SK-N-SH (cell line): ENCODE data around the gene DXO. TPM values are rescaled to one million over a fixed set of nuclear protein-coding genes. Genes with fewer than 3 reads are reported as not detected.

Experiments
- CTCF ChIA-PET: fragments of 300-600, 350-600 bp; formaldehyde crosslinking; extraction: SDS; loops from one replicate; lab custom pipeline; 2021; lab: Yijun Ruan, JAX
- POLR2A ChIA-PET: fragments of 350-600 bp; sonication (Branson Sonifier 250); formaldehyde crosslinking; extraction: SDS; loops from one replicate; lab custom pipeline; 2020; ENCODE audit warnings: antibody characterized with exemption, inconsistent platforms; lab: Yijun Ruan, JAX
- DNase-seq: peaks from one replicate; pipeline ENCODE4 v3.0.0; 2012
- H2AFZ ChIP-seq: fragments of 200-600 bp; sonication (generic); 2 replicates; pipeline ENCODE4 v1.8.1; 2016; ENCODE audit warnings: antibody characterized with exemption, mild to moderate bottlenecking, low read depth
- H3F3A ChIP-seq: fragments of 200-600 bp; sonication (generic); replicated peaks from 2 replicates; pipeline ENCODE3; 2016; ENCODE audit warnings: antibody characterized with exemption, mild to moderate bottlenecking; ENCODE audit not compliant: insufficient read depth
- H3K27ac ChIP-seq, 2 experiments: fragments of 200-500 bp in 1 of 2; fragments of 200-600 bp in 1 of 2; sonication (Bioruptor generic) in 1 of 2; sonication (generic), shearing (Covaris generic) in 1 of 2; 2 replicates each; pipeline versions ENCODE4 v1.5.1 to v1.6.1; 2014 to 2016; ENCODE audit warnings: low read depth in 2 of 2, inconsistent platforms in 1 of 2, low read length in 1 of 2, mild to moderate bottlenecking in 1 of 2, mixed read lengths in 1 of 2
- H3K27me3 ChIP-seq: fragments of 200-600 bp; sonication (generic), shearing (Covaris generic); 2 replicates; pipeline ENCODE4 v1.6.1; 2016; ENCODE audit warnings: mixed run types; ENCODE audit not compliant: insufficient read depth
- H3K36me3 ChIP-seq, 2 experiments: fragments of 200-500 bp in 1 of 2; fragments of 200-600 bp in 1 of 2; sonication (Bioruptor generic) in 1 of 2; sonication (generic) in 1 of 2; replicated peaks in 1 of 2; 2 replicates each; pipeline versions ENCODE3 to v1.5.1; 2014 to 2016; ENCODE audit warnings: low read length in 1 of 2, mild to moderate bottlenecking in 1 of 2; ENCODE audit not compliant: insufficient read depth in 2 of 2, control insufficient read depth in 1 of 2
- H3K4me1 ChIP-seq, 2 experiments: fragments of 200-500 bp in 1 of 2; fragments of 200-600 bp in 1 of 2; sonication (Bioruptor generic) in 1 of 2; sonication (generic), shearing (Covaris generic) in 1 of 2; 2 replicates each; pipeline versions ENCODE4 v1.5.1 to v1.6.1; 2014 to 2016; ENCODE audit warnings: low read depth in 1 of 2, low read length in 1 of 2, mixed run types in 1 of 2; ENCODE audit not compliant: insufficient read depth in 2 of 2, control insufficient read depth in 1 of 2
- H3K4me2 ChIP-seq: fragments of 200-600 bp; sonication (generic), shearing (Covaris generic); 2 replicates; pipeline ENCODE4 v1.6.1; 2017; ENCODE audit warnings: mixed run types
- H3K4me3 ChIP-seq, 2 experiments: fragments of 200-500 bp in 1 of 2; fragments of 200-600 bp in 1 of 2; sonication (Bioruptor generic) in 1 of 2; sonication (generic), shearing (Covaris generic) in 1 of 2; 2 replicates each; pipeline versions ENCODE4 v1.5.1 to v1.8.1; 2014 to 2016; ENCODE audit warnings: low read depth in 2 of 2, inconsistent platforms in 1 of 2, low read length in 1 of 2, mild to moderate bottlenecking in 1 of 2, mixed read lengths in 1 of 2, moderate library complexity in 1 of 2
- H3K79me2 ChIP-seq: fragments of 200-600 bp; sonication (generic); 2 replicates; pipeline ENCODE4 v1.8.1; 2017; ENCODE audit warnings: mild to moderate bottlenecking; ENCODE audit not compliant: insufficient read depth
- H3K9ac ChIP-seq: fragments of 200-600 bp; sonication (generic); 2 replicates; pipeline ENCODE4 v1.6.1; 2017; ENCODE audit warnings: mixed run types
- H3K9me2 ChIP-seq: fragments of 200-600 bp; sonication (generic); 2 replicates; pipeline ENCODE4 v1.6.1; 2017; ENCODE audit warnings: mixed run types
- H3K9me3 ChIP-seq: fragments of 200-600 bp; sonication (generic); 2 replicates; pipeline ENCODE4 v1.6.1; 2017; ENCODE audit warnings: mixed run types, mild to moderate bottlenecking, moderate library complexity
- H4K20me1 ChIP-seq: fragments of 200-600 bp; sonication (generic); 2 replicates; pipeline ENCODE4 v1.6.1; 2017; ENCODE audit warnings: mild to moderate bottlenecking, mixed run types; ENCODE audit not compliant: insufficient read depth
- CHD2 ChIP-seq: fragments of 150-350 bp; IDR thresholded peaks from 2 replicates; pipeline ENCODE4 v1.6.1; 2018; ENCODE audit warnings: low read length; ENCODE audit not compliant: partially characterized antibody
- ELF1 ChIP-seq: IDR thresholded peaks from 2 replicates; pipeline ENCODE4 v1.4.0; 2012
- FOXJ3 ChIP-seq: sonication (generic); formaldehyde crosslinking; IDR thresholded peaks from 2 replicates; pipeline ENCODE4 v1.5.1; 2020; ENCODE audit warnings: mild to moderate bottlenecking, missing genetic modification reagents
- GATA2 ChIP-seq: sonication (generic); formaldehyde crosslinking; IDR thresholded peaks from 2 replicates; pipeline ENCODE4 v1.5.0; 2020; ENCODE audit warnings: mild to moderate bottlenecking, missing genetic modification reagents
- IRF3 ChIP-seq: fragments of 150-350 bp; IDR thresholded peaks from 2 replicates; pipeline ENCODE4 v1.6.1; 2016; ENCODE audit warnings: mild to moderate bottlenecking, low read depth, low read length
- MXI1 ChIP-seq: IDR thresholded peaks from 2 replicates; pipeline ENCODE4 v1.6.1; 2012; ENCODE audit warnings: mild to moderate bottlenecking, low read depth, low read length, improper control_type of control experiment
- NFIC ChIP-seq: IDR thresholded peaks from 2 replicates; pipeline ENCODE4 v1.4.0; 2012; ENCODE audit warnings: borderline replicate concordance
- NRF1 ChIP-seq: IDR thresholded peaks from 2 replicates; pipeline ENCODE4 v1.6.1; 2012; ENCODE audit warnings: low read depth, mild to moderate bottlenecking, low read length
- PBX3 ChIP-seq: IDR thresholded peaks from 2 replicates; pipeline ENCODE4; 2012
- POLR2AphosphoS5 ChIP-seq: IDR thresholded peaks from 2 replicates; pipeline ENCODE4 v1.6.1; 2012; ENCODE audit warnings: low read depth, low read length
- RAD21 ChIP-seq: IDR thresholded peaks from 2 replicates; pipeline ENCODE4 v1.6.1; 2012; ENCODE audit warnings: mild to moderate bottlenecking, low read length
- RCOR1 ChIP-seq: fragments of 150-350 bp; IDR thresholded peaks from 2 replicates; pipeline ENCODE4 v1.6.1; 2017; ENCODE audit warnings: antibody characterized with exemption, low read length
- RFX5 ChIP-seq: IDR thresholded peaks from 2 replicates; pipeline ENCODE4 v1.6.1; 2012; ENCODE audit warnings: mild to moderate bottlenecking, improper control_type of control experiment, low read length
- RXRA ChIP-seq: IDR thresholded peaks from 2 replicates; pipeline ENCODE4 v1.4.0; 2012; ENCODE audit warnings: low read depth, mild to moderate bottlenecking, borderline replicate concordance
- SIN3A ChIP-seq: IDR thresholded peaks from 2 replicates; pipeline ENCODE4 v1.6.1; 2012; ENCODE audit warnings: low read depth, mild to moderate bottlenecking, low read length, moderate library complexity, borderline replicate concordance
- SMC3 ChIP-seq: IDR thresholded peaks from 2 replicates; pipeline ENCODE4 v1.6.1; 2012; ENCODE audit warnings: low read depth, low read length, improper control_type of control experiment
- TAF1 ChIP-seq: IDR thresholded peaks from 2 replicates; pipeline ENCODE4 v1.6.1; 2012; ENCODE audit warnings: low read depth, mild to moderate bottlenecking, low read length, moderate library complexity, borderline replicate concordance
- TEAD4 ChIP-seq: IDR thresholded peaks from 2 replicates; pipeline ENCODE4 v1.4.0; 2012; ENCODE audit warnings: mild to moderate bottlenecking, borderline replicate concordance; ENCODE audit not compliant: insufficient read depth
- YY1 ChIP-seq: IDR thresholded peaks from 2 replicates; pipeline ENCODE4 v1.4.0; 2012; ENCODE audit warnings: low read depth, mild to moderate bottlenecking
- WGBS: methylation state at CpG from one replicate; pipeline ENCODE4 v1.1.6; 2017; ENCODE audit warnings: low lambda C conversion rate; 5-methylcytosine and 5-hydroxymethylcytosine counted together
- polyA plus RNA-seq, 3 experiments: library from polyadenylated mRNA; depleted of rRNA; stranded (reverse); fragments of >200 nt; gene quantifications; 2 replicates each; pipeline ENCODE4 v1.2.3, GENCODE V29; 2012
- TF ChIP-seq, protein P1 (sequence below): IDR thresholded peaks from 2 replicates; pipeline ENCODE4 v1.4.0; 2012; ENCODE audit warnings: low read depth, borderline replicate concordance

The DXO gene
- polyA plus RNA-seq, 1 of the 3 experiments (the other 2 are of a cell fraction): 25.3 TPM

GRCh38 chr6:31927863-31928671 is 43.9 kb downstream of the DXO start:
- no peaks in the 10 kb centered on the region for H3K79me2 ChIP-seq
- no peak overlapping the region for H3K4me2 ChIP-seq
- no peak overlapping the region for H2AFZ ChIP-seq
- WGBS: 68% methylated on average over 11 of the region's 11 CpGs
- H3K36me3 ChIP-seq: no peaks in the 10 kb centered on the region
- no peaks in the 10 kb centered on the region for H3K4me1 ChIP-seq
- POLR2A ChIA-PET: no interaction called here
- TF ChIP-seq POLR2AphosphoS5: no peak
- TF ChIP-seq RAD21: no peak
- TF ChIP-seq RXRA: no peak
- TF ChIP-seq SMC3: no peak
- TF ChIP-seq CHD2: no peak
- no peak for TF ChIP-seq NRF1
- TF ChIP-seq TEAD4: no peak
- TF ChIP-seq ELF1: no peak
- no peak for TF ChIP-seq GATA2
- TF ChIP-seq NFIC: no peak
- no peak for TF ChIP-seq RCOR1
- no peak for TF ChIP-seq RFX5
- no peak for TF ChIP-seq MXI1
- TF ChIP-seq FOXJ3 (CRISPR knock-in tag): no peak
- TF ChIP-seq, protein P1, sequence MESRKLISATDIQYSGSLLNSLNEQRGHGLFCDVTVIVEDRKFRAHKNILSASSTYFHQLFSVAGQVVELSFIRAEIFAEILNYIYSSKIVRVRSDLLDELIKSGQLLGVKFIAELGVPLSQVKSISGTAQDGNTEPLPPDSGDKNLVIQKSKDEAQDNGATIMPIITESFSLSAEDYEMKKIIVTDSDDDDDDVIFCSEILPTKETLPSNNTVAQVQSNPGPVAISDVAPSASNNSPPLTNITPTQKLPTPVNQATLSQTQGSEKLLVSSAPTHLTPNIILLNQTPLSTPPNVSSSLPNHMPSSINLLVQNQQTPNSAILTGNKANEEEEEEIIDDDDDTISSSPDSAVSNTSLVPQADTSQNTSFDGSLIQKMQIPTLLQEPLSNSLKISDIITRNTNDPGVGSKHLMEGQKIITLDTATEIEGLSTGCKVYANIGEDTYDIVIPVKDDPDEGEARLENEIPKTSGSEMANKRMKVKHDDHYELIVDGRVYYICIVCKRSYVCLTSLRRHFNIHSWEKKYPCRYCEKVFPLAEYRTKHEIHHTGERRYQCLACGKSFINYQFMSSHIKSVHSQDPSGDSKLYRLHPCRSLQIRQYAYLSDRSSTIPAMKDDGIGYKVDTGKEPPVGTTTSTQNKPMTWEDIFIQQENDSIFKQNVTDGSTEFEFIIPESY: no peak
- TF ChIP-seq TAF1: no peak
- no peak for TF ChIP-seq SIN3A
- no peak for TF ChIP-seq IRF3
- TF ChIP-seq PBX3: no peak
- no peak for TF ChIP-seq YY1
- no peaks in the 10 kb centered on the region for H3K9me3 ChIP-seq
- no peaks in the 10 kb centered on the region for H3K9me2 ChIP-seq
- H3K27me3 ChIP-seq: no peaks in the 10 kb centered on the region; the same call in 1 of the 2 replicates
- H3K27ac ChIP-seq: no peak overlapping the region
- H3K4me3 ChIP-seq: no peak overlapping the region
- DNase-seq: no peak
- H3F3A ChIP-seq: no peaks in the 10 kb centered on the region
- CTCF ChIA-PET: interaction anchor here (1.1 kb wide), 1 partner anchor 17 kb away, joined by 3 read pairs; no protein-coding TSS in a partner anchor
- H3K9ac ChIP-seq: no peak overlapping the region
- no peaks in the 10 kb centered on the region for H4K20me1 ChIP-seq
